ENCODE measurements around the gene DSC1.
"Not testable (repeated sequence)": the region's sequence is repeated elsewhere in the genome, so short reads cannot be mapped to it uniquely, and the experiment has no call there.

DSC1 gene

DNA sequence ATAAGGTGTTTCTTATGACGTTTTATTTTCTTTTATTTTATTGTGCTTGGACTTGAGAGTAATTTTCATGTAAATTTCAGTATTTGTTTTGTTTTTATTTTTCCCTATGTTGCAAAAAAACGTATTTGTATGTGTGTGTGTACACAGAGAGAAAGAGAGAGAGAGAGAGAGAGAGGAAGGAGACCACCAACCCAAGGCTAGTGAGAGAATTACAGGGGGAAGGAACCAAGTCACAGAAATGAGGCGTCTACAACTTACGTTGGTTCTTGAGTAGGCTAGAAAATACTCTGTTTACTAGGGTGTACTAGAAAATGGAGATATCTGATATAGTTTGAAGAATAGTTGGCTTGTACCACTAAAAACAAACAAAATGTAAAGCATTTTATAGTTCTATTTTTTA is 7.7 kb upstream of the DSC1 start:
- no peak for DNase-seq

DNA sequence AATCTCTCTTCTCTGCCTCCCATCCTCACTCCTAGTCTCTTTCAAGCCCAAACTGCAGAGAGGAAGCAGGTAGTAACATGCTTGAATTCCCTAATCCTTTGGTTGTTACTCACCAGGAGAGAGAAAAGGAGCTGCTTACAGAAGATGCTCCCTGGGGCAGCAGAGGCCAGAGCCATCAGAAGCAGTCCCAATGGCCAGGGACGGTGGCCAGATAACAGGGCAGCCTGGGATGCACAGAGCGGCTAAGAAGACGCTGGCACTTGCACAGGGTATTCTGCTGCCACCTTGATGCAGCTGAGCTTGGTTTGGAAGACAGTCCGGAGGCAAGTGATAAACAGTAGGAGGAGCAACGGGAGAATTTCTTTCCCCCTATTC is 250 bp downstream of the DSC1 start:
- DNase-seq = no peak

DNA sequence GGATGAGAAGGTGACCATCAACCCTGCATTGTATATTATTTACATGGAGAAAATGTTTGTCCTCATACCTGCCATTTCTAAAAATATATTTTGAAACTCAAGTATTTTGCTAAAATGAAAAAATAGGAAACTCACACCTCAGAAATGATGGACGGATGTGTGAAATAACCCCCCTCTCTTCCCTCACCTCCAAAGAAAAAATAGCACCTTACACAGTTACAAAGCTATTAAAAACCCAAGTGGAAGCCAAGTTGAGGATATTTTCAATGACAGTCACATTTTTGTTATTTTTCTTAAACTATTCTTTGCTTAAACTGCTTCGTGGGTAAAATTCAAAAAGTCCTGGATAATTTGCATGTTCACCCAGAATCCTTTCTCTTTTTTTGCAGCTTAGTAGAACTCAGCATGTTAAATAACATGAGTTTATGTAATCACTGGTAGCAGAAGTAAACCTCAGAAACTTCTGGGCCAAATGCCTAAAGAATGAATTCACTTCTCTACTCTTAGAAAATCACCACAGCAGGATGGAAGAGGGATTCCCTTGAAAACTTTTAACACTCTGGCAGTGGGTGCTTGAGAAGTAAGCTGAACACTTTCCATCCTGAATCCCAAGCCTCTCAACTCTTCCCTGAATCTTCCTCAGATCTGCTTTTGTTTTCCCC is 768 bp downstream of the DSC1 start:
- DNase-seq = no peak

DNA sequence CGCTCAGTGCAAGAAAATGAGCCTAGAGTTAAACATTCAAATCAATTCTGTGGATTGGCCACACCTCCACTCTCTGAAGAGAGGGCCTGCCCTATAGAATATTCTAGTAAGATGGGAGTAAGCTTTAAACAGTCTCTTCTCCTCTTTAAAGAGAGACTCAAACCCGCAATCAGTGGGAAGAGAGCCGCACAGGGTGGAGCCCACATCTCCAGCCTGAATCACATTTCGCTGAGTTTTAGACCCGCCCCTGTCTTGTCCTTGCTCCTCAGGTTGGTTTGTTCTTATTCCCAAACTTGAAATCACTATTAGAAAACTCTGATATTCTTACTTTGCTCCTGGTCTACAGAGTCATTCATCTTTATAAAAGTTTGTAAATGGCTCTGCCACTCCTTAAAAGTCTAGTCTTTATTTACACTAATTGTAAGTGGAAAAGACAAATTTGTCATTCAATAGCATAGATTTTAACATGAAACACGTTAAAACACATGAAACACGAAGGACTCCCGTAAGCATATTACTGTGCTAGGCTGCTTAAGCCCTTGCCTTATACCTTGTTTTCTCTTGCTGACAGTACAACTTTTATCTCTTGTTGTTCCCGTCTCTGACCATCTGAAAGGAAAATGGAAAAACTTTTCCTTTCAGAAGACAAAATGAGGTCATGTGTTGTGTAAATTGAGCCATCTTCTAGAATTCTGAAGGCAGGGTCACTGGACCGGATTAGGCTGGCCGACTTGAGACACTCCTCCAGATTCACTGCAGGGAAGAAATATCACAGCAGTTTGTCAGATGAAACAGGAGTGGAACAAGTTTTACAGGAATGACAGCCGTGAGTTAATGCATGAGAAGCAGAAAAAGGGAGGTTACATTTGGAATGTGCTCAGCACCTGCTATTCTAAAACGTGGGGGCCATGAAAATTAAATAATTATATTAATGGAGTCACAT is 5.6 kb downstream of the DSC1 start:
- DNase-seq = no peak

DNA sequence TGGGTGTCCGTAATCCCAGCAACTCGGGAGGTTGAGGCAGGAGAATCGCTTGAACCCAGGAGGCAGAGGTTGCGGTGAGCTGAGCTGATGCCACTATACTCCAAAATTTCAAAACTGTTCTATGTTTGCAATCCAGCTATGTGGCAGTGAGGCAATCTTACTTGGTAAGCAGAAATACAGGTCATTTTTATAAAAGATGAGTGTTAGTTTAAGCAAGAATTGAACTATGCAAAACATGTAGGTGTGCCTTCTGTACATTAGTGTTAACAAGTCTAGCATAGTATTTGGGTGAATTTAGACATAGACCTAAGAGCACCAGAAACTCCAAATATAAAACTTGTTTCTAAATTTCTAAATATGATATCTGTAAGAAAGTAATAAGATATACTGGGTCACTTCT is 7.2 kb downstream of the DSC1 start:
- DNase-seq = no peak

DNA sequence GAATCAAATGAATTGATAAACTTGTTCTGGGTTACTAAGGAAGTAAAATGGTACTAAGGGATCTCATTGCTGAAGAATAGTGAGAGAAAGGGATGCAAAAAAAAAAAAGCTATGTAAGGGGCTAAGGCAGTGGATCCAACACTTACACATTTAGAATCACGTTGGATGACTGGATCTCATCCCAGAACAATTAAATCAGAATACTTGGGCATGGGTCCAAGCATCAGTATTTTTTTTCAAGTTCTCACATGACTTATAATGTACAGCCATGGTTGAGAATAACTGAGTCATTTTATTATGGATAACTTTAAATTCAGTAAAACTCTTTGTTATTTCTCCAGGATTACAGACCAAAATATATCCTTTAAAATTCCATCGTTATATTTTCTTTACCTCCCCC is 8.5 kb downstream of the DSC1 start:
- DNase-seq = no peak

DNA sequence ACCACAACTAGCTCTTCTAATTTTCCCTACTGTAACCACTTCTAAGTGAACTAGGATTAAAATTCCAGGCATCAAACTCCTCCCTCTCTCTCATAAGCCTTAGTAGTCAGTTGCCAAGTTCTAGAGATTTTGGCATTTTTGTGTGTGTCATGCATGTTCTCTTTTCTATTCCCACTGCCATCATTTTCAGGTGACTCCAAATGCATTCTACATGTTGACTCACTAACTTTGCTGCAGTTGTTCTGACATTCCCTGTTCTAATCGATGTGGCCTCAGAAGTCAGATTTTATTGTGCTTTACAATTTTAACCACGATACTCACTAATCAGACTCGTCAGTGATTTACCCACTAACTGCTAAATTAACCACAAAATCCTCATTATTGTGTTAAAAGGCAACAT is 13.3 kb downstream of the DSC1 start:
- DNase-seq = no peak

DNA sequence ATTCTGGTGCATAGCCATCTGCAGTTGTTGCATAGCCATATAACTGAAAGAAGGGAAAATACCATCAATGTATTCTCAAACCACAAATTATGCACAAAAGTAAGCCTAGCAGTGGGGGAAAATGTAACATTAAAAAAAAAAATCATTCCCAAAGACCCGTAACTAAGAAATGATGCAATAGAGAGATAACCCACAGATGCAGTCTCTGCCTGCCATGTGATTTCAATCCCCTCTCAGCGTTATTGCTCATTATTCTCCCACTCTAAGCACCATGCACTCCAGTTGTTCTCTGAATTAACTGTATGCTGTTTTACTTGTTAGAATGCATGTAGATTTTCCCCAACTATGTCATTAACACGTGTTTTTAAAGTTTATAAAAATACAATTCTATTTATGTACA is 14.1 kb downstream of the DSC1 start:
- DNase-seq = no peak

DNA sequence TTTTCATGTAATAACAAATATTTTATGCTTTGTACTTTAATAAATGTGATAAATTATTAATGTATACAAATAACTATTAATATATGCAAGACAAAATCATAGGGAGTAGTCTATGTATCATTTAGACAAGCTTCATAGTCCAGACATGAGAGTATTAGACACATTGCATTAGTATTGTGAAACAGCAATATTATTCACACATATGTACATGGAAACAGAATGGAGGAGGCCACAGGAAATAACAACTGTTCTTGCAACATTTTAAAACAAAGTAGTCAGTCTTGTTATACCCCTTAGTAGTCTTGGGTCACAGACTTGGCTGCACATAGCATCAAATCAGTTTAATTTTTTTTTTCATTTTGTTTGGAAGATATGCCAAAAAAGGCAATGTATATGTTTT is 15.8 kb downstream of the DSC1 start:
- DNase-seq = no peak

DNA sequence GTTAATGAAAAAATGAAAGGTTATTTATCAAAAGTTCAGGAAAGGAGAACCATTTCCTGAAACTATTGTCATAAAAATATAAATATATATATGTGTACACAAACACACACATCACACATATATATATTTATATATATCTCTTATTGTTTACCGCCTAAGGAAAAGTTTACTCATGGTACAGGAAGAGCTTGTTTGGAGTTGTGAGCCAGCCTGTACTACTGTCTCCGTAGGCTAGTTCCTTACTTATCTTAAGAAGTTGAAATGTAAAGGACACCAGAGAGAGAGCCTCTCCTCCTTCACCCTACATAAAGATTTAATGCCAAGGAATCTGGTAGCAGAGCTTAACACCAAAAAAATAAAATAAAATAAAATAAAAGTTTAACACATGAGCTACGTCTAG is 19.6 kb downstream of the DSC1 start:
- DNase-seq = no peak

DNA sequence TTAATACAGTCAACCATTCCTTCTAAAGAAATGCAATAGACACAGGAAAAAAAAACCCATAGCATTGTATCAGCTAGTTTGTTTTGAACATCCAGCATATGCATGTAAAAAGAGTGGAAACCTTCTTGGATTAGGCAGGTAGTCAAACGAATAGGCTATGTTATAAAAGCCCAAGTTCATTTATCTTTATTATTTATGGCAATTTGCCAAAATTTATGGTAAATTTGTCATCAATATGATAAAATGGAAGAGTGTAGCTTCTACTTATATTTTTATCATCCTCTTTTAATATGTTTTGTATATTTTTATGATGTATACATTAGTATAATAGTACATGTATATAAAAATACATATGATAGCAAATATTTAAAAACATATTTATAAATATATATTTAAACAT is 23.9 kb downstream of the DSC1 start:
- no peak for DNase-seq

DNA sequence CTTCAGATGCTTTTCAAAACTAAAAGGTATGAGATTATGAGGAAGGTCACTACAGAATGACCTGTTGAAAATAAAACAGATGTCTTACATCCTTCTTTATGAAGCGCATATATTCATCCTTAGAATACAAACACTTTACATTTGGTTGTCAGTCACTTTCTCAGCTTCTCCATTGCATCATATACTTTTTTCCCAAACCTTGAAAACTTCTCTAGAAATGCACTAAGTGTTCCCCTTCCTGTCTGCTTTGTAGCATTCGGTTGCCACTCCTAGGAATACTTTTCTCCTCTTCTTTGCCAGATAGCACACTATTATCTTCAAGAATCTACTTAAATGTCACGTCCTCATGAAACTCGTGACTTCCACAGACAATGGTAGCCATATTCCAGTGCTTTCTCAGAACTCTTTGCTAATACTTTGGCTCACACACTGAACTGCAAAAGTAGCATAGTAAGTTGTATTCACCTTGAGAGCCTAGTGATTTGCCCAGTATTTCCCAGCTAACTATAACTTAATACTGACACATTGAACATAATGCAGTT is 27.6 kb downstream of the DSC1 start:
- no peak for DNase-seq

DNA sequence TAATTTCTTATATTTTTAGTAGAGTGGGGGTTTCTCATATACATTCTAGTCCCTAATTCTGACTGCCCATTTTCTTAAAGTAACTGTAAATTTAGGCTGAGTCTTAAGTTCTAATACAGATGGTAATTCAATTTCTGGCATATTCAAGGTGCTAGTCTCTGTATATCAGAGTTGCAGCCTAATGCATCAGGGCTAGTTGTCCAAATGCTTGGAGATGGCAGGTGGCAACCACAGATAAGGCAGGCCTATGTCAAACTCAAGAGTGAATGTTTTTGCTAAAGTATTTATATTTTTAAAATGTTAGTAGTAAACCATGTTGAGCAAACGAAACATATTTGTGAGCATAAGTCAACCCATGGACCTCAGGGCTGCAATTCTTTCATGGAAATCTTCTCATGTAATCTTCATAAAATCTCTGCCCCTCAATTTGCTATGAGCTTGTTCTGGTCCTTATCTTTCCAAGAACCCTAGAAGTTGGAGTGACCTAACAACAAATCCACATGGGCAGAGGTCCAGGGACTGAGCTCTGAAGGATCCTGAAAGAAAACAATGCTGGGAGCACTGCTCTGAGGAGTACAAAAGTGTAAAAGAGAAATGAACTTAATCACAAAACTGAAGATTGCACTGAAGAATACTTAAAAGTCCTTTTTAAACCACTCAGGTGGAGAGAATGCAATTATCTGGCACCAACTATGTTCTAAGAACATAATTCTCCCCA is 33.1 kb downstream of the DSC1 start:
- no peak for DNase-seq

DNA sequence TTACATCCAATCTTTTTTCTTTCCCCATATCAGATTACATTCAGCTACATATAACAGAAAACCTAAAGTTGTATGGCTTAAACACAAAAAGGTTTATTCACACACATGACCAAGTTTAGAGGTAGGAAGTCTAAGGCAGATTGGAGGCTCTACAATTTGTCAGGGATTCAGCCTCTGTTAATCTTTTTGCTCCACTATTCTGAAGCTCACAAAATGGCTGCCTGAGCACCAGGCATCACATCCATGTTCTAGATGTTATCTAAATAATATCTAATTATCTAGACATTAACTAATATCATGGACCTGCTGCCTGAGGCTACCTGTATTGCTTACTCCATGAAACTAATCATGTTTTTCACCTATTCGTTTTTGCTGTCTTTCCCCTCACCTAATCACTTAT is 36.8 kb downstream of the DSC1 start:
- DNase-seq = no peak

DNA sequence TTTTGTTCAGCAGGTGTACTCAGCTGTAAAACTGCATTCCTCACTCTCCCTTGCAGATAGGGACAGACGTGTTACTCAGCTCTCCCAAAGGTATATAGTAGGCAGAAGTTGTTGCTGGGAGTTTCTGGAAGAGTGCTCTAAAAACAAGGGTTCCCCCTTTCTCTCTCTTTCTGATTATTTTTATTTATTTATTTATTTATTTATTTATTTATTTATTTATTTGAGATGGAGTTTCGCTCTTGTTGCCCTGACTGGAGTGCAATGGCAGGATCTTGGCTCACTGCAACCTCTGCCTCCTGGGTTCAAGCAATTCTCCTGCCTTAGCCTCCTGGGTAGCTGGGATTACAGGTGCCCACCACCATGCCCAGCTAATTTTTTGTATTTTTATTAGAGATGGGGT is 39.5 kb downstream of the DSC1 start:
- not testable (repeated sequence) for DNase-seq

DNA sequence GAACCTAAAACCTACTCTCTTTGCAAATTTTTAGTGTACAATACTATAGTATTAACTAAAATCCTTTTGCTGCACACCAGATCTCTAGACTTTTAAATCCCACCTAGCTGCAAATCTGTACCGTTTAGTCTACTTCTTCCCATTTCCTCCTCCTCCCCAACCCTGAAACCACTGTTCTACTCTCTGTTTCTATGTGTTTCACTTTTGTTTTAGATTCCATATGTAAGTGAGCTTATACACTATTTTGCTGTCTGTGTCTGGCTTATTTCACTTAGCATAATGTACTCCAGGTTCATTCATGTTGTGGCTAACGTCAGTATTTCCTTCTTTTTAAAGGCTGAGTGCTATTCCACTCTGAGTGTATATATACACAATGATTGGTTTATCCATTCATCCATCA is 42.1 kb downstream of the DSC1 start:
- no peak for DNase-seq

DNA sequence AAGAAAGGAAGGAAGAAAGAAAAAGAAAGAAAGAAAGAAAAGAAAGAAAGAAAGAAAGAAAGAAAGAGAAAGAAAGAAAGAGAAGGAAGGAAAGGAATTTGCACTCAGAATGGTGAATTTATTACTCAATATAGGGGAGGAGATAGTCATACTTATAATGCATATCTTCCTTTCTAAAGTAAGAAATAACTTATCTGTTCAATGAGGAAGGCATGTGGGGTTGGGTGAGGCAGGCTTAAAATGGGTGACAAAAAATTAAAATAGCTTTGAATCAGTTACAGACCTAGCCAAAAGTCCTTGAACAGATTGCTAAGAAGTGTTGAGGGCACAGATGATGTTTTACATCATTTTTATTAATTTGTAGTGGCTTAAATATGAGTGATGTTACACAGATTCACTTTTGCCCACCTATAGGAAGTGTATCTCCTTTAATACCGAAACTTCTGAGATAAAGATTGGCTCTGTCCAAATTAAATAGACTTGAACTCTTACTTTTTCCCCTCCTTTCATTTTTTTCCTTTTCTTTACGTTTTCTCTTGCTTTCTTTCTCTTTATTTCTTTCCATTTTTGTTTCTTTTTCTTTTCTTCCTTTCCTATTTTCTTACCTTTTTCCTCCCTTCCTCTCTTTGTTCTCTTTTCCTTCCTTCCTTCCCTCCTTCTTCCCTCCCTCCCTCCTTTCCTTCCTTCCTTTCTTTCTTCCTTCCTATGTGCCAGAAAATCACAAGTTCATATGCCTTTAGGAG is 45.6 kb downstream of the DSC1 start:
- DNase-seq = no peak

DNA sequence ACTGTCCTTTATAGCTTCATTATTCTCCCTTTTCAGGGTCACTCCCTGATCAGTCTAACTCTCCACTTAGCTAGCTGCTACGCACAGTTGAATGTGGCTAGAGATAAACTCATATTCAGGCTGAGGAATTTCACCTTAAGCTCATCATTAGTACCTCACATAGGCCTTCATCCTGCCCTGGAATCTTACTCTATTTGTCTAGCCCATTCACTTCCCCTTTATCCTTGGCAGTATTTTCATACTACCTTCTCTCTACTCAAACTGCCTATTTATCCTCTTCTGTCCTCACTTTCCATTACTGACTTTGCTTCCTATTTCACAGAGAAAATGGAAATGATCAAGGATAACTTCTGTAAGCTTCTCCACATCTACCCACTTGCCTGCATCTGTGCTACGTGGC is 49.9 kb downstream of the DSC1 start:
- DNase-seq = no peak

DNA sequence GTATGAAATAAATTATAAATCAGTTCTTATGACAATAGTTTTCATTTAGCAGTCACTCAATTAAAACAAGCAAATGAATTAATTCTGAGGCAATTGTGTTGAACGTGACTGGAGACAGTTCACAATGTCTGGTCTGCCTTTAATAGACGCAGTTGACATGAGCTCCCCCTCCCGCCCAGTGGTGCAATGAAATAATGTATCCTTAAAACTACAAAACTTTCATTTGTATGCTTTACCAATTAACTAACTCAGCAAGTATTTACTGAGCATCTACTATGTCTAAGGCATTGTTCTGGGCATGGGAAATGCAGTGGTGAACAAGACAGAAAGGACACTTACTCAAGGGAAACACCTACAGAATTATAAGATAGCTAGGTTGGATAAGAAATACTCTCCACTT is 56.9 kb downstream of the DSC1 start:
- no peak for DNase-seq

DNA sequence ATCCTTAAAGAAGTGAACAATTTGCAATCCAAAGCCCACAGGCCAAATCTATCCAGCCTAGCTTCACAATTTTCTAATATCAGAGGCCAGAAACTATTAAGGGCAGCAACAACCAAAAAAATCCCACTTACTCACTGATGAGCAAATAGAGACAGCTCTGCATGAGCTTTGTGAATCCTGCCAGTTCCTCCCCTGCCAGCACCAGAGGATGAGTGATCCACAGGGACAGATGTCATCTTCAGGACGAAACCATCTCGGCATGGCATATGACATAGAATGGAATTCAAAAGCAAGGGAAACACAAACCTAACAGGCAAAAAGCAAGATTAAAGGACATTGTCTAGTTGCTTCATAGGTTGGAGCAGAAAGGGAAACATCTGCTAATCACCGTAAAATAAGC is 58.2 kb downstream of the DSC1 start:
- DNase-seq = no peak

DNA sequence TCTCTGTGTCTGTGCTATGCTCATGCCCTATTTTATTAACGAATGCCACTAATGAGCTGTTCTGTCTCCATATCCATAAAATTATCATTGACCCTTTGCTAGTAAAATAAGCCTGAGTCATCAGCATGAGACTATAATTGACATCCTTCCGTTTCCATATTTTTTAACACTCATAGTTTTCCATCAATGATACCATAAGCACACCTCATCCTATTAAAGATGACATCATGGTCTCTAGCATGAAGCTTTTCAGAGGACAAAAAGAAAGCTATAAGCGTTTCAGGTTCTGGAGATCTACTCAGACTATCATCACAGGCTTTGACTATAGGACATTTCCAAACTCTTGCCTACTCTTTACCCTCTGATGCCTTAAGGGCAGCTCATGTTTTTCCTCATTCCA is 59.2 kb downstream of the DSC1 start:
- no peak for DNase-seq

DNA sequence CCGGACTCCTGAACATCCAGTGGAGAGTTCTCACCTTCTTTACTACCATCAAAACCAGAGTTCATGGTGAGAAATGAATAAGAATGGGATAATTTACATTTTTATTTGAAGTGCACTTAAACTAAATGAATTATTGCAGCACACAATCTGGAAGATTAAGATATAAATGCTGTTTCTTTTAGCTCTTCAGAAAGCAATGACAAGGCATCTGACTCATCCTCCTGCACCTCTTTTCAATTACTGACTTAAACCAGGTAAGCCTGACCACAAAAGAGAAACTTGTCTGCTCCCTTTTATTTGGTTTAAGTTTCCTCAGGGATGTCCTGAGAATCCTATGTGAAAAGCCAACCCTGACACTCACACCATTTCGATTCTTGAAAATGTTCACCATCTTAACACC is 59.7 kb downstream of the DSC1 start:
- no peak for DNase-seq
